ENCODE data around the gene BAD. TPM values are rescaled to one million over a fixed set of nuclear protein-coding genes. Genes with fewer than 3 reads are reported as not detected.

The BAD gene
- 102 and 103 TPM in 2 replicates for total RNA-seq

GRCh38 chr11:64284048-64284961, at the start of gene BAD:
TSS of gene BAD (minus strand) at chr11:64284665. CDS start at chr11:64284368, 297 bp downstream.

GRCh38 chr11:64317961-64318765, 33.7 kb upstream of the BAD start, which contains the start of gene PRDX5:
TSS of gene PRDX5 (plus strand) at chr11:64318121. CDS start at chr11:64318216, 95 bp downstream.

GRCh38 chr11:64317325-64317960, 33.0 kb upstream of the BAD start, which contains the start of gene TRMT112:
TSS of gene TRMT112 (minus strand) at chr11:64317559. CDS start at chr11:64317526, 33 bp downstream.

GRCh38 chr11:64305075-64305690, 20.7 kb upstream of the BAD start, which contains the start of gene ESRRA:
TSS of gene ESRRA (plus strand) at chr11:64305524. CDS start at chr11:64307180, 1,656 bp downstream.

GRCh38 chr11:64299847-64300648, 15.6 kb upstream of the BAD start, which contains the start of gene CATSPERZ:
TSS of gene CATSPERZ (plus strand) at chr11:64300358. CDS start at chr11:64300411, 53 bp downstream.

GRCh38 chr11:64291262-64291751, 6.8 kb upstream of the BAD start, which contains the start of gene KCNK4:
TSS of gene KCNK4 (plus strand) at chr11:64291302. CDS start at chr11:64293019, 1,717 bp downstream.

GRCh38 chr11:64284962-64285884, 758 bp upstream of the BAD start, which contains the start of gene GPR137:
TSS of gene GPR137 (plus strand) at chr11:64285848. CDS start at chr11:64286525, 677 bp downstream.

GRCh38 chr11:64251016-64251752, 33.3 kb downstream of the BAD start, which contains the start of gene PLCB3:
TSS of gene PLCB3 (plus strand) at chr11:64251530. CDS start at chr11:64251650, 120 bp downstream.

GRCh38 chr11:64246871-64247728, 37.4 kb downstream of the BAD start, which contains the start of gene PPP1R14B:
TSS of gene PPP1R14B (minus strand) at chr11:64246943. CDS start at chr11:64246673, 270 bp downstream.

GRCh38 chr11:64240435-64241240, 43.8 kb downstream of the BAD start, which contains the start of gene FKBP2:
TSS of gene FKBP2 (plus strand) at chr11:64241095. CDS start at chr11:64242388, 1,293 bp downstream.

GRCh38 chr11:64233913-64234586, 50.4 kb downstream of the BAD start, which contains the start of gene VEGFB:
TSS of gene VEGFB (plus strand) at chr11:64234584. CDS start at chr11:64234834, 250 bp downstream.

GRCh38 chr11:64230171-64230984, 54.1 kb downstream of the BAD start, which contains the start of gene DNAJC4:
TSS of gene DNAJC4 (plus strand) at chr11:64230548. CDS start at chr11:64230855, 307 bp downstream.

GRCh38 chr11:64225608-64226506, 58.6 kb downstream of the BAD start, which contains the start of the genes NUDT22 and TRPT1:
TSS of gene NUDT22 (plus strand) at chr11:64226274. CDS start at chr11:64226653, 379 bp downstream.
TSS of gene TRPT1 (minus strand) at chr11:64226186. CDS start at chr11:64225860, 326 bp downstream.

Data from bronchus fibroblast of lung (primary cell).